Thymus (tissue), 11 donors: ENCODE data around the gene IGSF21. TPM values are rescaled to one million over a fixed set of nuclear protein-coding genes. Genes with fewer than 3 reads are reported as not detected.
"Not testable (repeated sequence)": the region's sequence is repeated elsewhere in the genome, so short reads cannot be mapped to it uniquely, and the experiment has no call there.

Source experiments
- DNase-seq, 9 donors: peaks; one replicate each; pipeline ENCODE4 v3.0.0-alpha.2; 2013; ENCODE audit warnings: low spot score in 9 of 9, low read depth in 6 of 9, missing footprints in 1 of 9
- H3K27ac ChIP-seq, 2 donors: one replicate each; pipeline ENCODE4 v1.5.1; 2013; ENCODE audit warnings: control low read depth in 1 of 2, low read depth in 1 of 2, low read length in 1 of 2, mild to moderate bottlenecking in 1 of 2, moderate library complexity in 1 of 2
- H3K27me3 ChIP-seq, 2 donors: one replicate each; pipeline ENCODE4 v1.5.1; 2013; ENCODE audit warnings: low read length in 1 of 2; ENCODE audit not compliant: control insufficient read depth in 2 of 2, insufficient read depth in 1 of 2
- H3K36me3 ChIP-seq, 2 donors: one replicate each; pipeline ENCODE4 v1.5.1; 2013; ENCODE audit warnings: low read length in 1 of 2, mild to moderate bottlenecking in 1 of 2, moderate library complexity in 1 of 2; ENCODE audit not compliant: control insufficient read depth in 2 of 2, insufficient read depth in 2 of 2
- H3K4me1 ChIP-seq, 2 donors: one replicate each; pipeline ENCODE4 v1.5.1; 2013; ENCODE audit warnings: low read length in 2 of 2; ENCODE audit not compliant: control insufficient read depth in 2 of 2, insufficient read depth in 2 of 2
- H3K4me3 ChIP-seq, 2 donors: one replicate each; pipeline ENCODE4 v1.5.1; 2013; ENCODE audit warnings: low read length in 2 of 2, control low read depth in 1 of 2, mild to moderate bottlenecking in 1 of 2
- H3K9me3 ChIP-seq, 2 donors: one replicate each; pipeline ENCODE4 v1.5.1; 2013; ENCODE audit warnings: low read length in 1 of 2, mild to moderate bottlenecking in 1 of 2; ENCODE audit not compliant: control insufficient read depth in 2 of 2, insufficient read depth in 1 of 2
- WGBS: extraction: QIAGEN DNeasy Blood & Tissue Kit; methylation state at CpG from one replicate; pipeline ENCODE4 v1.1.7; 2013; 5-methylcytosine and 5-hydroxymethylcytosine counted together
- polyA plus RNA-seq: library from polyadenylated mRNA; stranded (reverse); fragments of 200-250 nt; gene quantifications from one replicate; pipeline ENCODE4 v1.2.3, GENCODE V29; 2013
- total RNA-seq: library from RNA; stranded (reverse); fragments of 120-200 nt; gene quantifications from one replicate; pipeline ENCODE4 v1.2.4, GENCODE V29; 2013
- donor health status: healthy.

IGSF21 gene
- total and polyA plus RNA-seq, 2 donors: 0.85 to 2.1 TPM

- DNase-seq: no peak
- WGBS: 93% methylated on average over 5 of the region's 5 CpGs
- H3K27me3 ChIP-seq: no peaks in the 10 kb centered on the region
Measured at GRCh38 chr1:18414321-18414720, 306.7 kb downstream of the IGSF21 start.

GRCh38 chr1:18414872-18415447, 307.4 kb downstream of the IGSF21 start:
- 94% methylated on average over 2 of the region's 2 CpGs for WGBS
- Histone ChIP-seq H3K27me3 (no peaks in the 10 kb centered on the region), H3K27ac (no peak overlapping the region), H3K9me3 (no peaks in the 10 kb centered on the region), H3K36me3 (no peaks in the 10 kb centered on the region), H3K4me1 (no peaks in the 10 kb centered on the region), H3K4me3 (no peak overlapping the region)
- no peak for DNase-seq

More at GRCh38 chr1:18414321-18414720, 306.7 kb downstream of the IGSF21 start:
- H3K9me3 ChIP-seq: no peaks in the 10 kb centered on the region
- no peaks in the 10 kb centered on the region for H3K4me1 ChIP-seq
- no peak overlapping the region for H3K27ac ChIP-seq
- H3K4me3 ChIP-seq: no peak overlapping the region
- H3K36me3 ChIP-seq: no peaks in the 10 kb centered on the region

- H3K9me3 ChIP-seq: no peaks in the 10 kb centered on the region
- H3K4me1 ChIP-seq: no peaks in the 10 kb centered on the region
- no peak overlapping the region for H3K27ac ChIP-seq
- H3K27me3 ChIP-seq: no peaks in the 10 kb centered on the region
- no peak for DNase-seq
- no peaks in the 10 kb centered on the region for H3K36me3 ChIP-seq
- no peak overlapping the region for H3K4me3 ChIP-seq
- 70% methylated on average over 2 of the region's 2 CpGs for WGBS
Measured at GRCh38 chr1:18415448-18416027, 307.9 kb downstream of the IGSF21 start.

GRCh38 chr1:18416126-18416525, 308.5 kb downstream of the IGSF21 start:
- DNase-seq, H3K36me3 ChIP-seq, H3K27ac ChIP-seq, H3K4me1 ChIP-seq, H3K27me3 ChIP-seq, H3K9me3 ChIP-seq, H3K4me3 ChIP-seq: not testable (repeated sequence)
- WGBS: 76% methylated on average over 5 of the region's 5 CpGs

- H3K9me3 ChIP-seq: no peaks in the 10 kb centered on the region
- no peaks in the 10 kb centered on the region for H3K4me1 ChIP-seq
- H3K27me3 ChIP-seq: no peaks in the 10 kb centered on the region
- 69% methylated on average over 3 of the region's 3 CpGs for WGBS
- no peak for DNase-seq
- H3K4me3 ChIP-seq: no peak overlapping the region
- H3K36me3 ChIP-seq: no peaks in the 10 kb centered on the region
- no peak overlapping the region for H3K27ac ChIP-seq
Measured at GRCh38 chr1:18417316-18418269, 310.0 kb downstream of the IGSF21 start.

- no peaks in the 10 kb centered on the region for H3K36me3 ChIP-seq
- no peaks in the 10 kb centered on the region for H3K27me3 ChIP-seq
- no peak overlapping the region for H3K4me3 ChIP-seq
- no peak overlapping the region for H3K27ac ChIP-seq
- WGBS: 71% methylated on average over 6 of the region's 6 CpGs
- no peaks in the 10 kb centered on the region for H3K9me3 ChIP-seq
- no peak for DNase-seq
- no peaks in the 10 kb centered on the region for H3K4me1 ChIP-seq
Measured at GRCh38 chr1:18419113-18419844, 311.7 kb downstream of the IGSF21 start.

- no peak overlapping the region for H3K27ac ChIP-seq
- 87% methylated on average over 5 of the region's 5 CpGs for WGBS
- DNase-seq: no peak
- H3K4me1 ChIP-seq: no peaks in the 10 kb centered on the region
- no peak overlapping the region for H3K4me3 ChIP-seq
- no peaks in the 10 kb centered on the region for H3K27me3 ChIP-seq
- H3K36me3 ChIP-seq: no peaks in the 10 kb centered on the region
- no peaks in the 10 kb centered on the region for H3K9me3 ChIP-seq
Measured at GRCh38 chr1:18419845-18420184, 312.2 kb downstream of the IGSF21 start.

- Histone ChIP-seq H3K4me3 (no peak overlapping the region), H3K4me1 (no peaks in the 10 kb centered on the region), H3K27me3 (no peaks in the 10 kb centered on the region), H3K36me3 (no peaks in the 10 kb centered on the region), H3K9me3 (no peaks in the 10 kb centered on the region), H3K27ac (no peak overlapping the region)
- no peak for DNase-seq
- 92% methylated on average over 15 of the region's 15 CpGs for WGBS
Measured at GRCh38 chr1:18422076-18422777, 314.6 kb downstream of the IGSF21 start.
